K562 (cell line): ENCODE data around the gene GRAMD2A. TPM values are rescaled to one million over a fixed set of nuclear protein-coding genes. Genes with fewer than 3 reads are reported as not detected.

Source experiments
- EZH2 ChIP-seq: IDR thresholded peaks from 2 replicates; pipeline ENCODE4 v1.6.1; 2012; ENCODE audit warnings: low read depth, mild to moderate bottlenecking, inconsistent platforms, low read length, borderline replicate concordance
- KLF6 ChIP-seq: fragments of 250-450 bp; sonication (Bioruptor Pico); IDR thresholded peaks from 2 replicates; pipeline ENCODE4 v1.4.0; 2020; ENCODE audit warnings: mild to moderate bottlenecking, moderate library complexity, borderline replicate concordance
- SUPT5H ChIP-seq: fragments of 450-650 bp; IDR thresholded peaks from 2 replicates; pipeline ENCODE4 v1.6.1; 2016
- TCF3 ChIP-seq: sonication (generic); formaldehyde crosslinking; IDR thresholded peaks from 2 replicates; pipeline ENCODE4 v1.4.0; 2020; ENCODE audit warnings: mild to moderate bottlenecking, missing genetic modification reagents
- polyA plus RNA-seq, 8 experiments: library from polyadenylated mRNA; depleted of rRNA in 4 of 8; stranded (reverse) in 5 of 8; unstranded in 3 of 8; fragments of >200 nt; fragmentation: Nextera tagmentation in 2 of 8; fragmentation: Illumina TruSeq in 1 of 8; extraction: Ambion mirVana in 2 of 8; extraction: Trizol in 1 of 8; gene quantifications; 2 replicates each; pipeline versions ENCODE4 v1.2.1 to v1.2.3, GENCODE V29; 2011 to 2014; ENCODE audit warnings: inconsistent platforms in 1 of 8, missing spikeins in 1 of 8
- total RNA-seq, 7 experiments: library from RNA; depleted of rRNA in 6 of 7; stranded (reverse); fragments of >200 nt in 6 of 7; fragmentation: Illumina TruSeq in 2 of 7; extraction: Trizol in 2 of 7; gene quantifications; 2 replicates each; pipeline versions ENCODE4 v1.2.1 to v1.2.3, GENCODE V29; 2011 to 2021; ENCODE audit warnings: low replicate concordance in 1 of 7

The GRAMD2A gene
- total and polyA plus RNA-seq, 9 of the 15 experiments (the other 6 are each of a cell fraction or from before 2014, with no cell fraction given), result 0.08 to 0.22 TPM; not detected in 7

- TF ChIP-seq TCF3 (CRISPR knock-in tag) (no peak), KLF6 (CRISPR knock-in tag) (no peak), SUPT5H (no peak), EZH2 (no peak)
These were observed 87.2 kb downstream of the GRAMD2A start (continued) for GRCh38 chr15:72110355-72110754.

Other genes starting within 250 kb of the GRAMD2A start
- gene MYO9A, start 79.6 kb downstream of the GRAMD2A start, total RNA-seq (2014; rRNA removed), result 5.4 and 7.1 TPM in 2 replicates
- gene MYO9A, start 79.6 kb downstream of the GRAMD2A start, total RNA-seq (2014; rRNA removed; fragmentation: Illumina TruSeq; extraction: Trizol), result 14.6 and 15.2 TPM in 2 replicates
- gene MYO9A, start 79.6 kb downstream of the GRAMD2A start, total RNA-seq (2015; rRNA removed; fragmentation: Illumina TruSeq; extraction: Trizol), result 11.4 and 15.4 TPM in 2 replicates
- gene MYO9A, start 79.6 kb downstream of the GRAMD2A start, total RNA-seq (2021), result 9.4 and 10.6 TPM in 2 replicates
- 5.2 and 5.8 TPM in 2 replicates for gene MYO9A, start 79.6 kb downstream of the GRAMD2A start, polyA plus RNA-seq (2011; rRNA removed)
- 4.0 and 6.8 TPM in 2 replicates for gene MYO9A, start 79.6 kb downstream of the GRAMD2A start, polyA plus RNA-seq (2014; fragmentation: Illumina TruSeq; extraction: Trizol)
- gene MYO9A, start 79.6 kb downstream of the GRAMD2A start, polyA plus RNA-seq (2014; fragmentation: Nextera tagmentation; extraction: Ambion mirVana), result 1 to 10 TPM; 1.9 to 2.7 TPM
- gene MYO9A, start 79.6 kb downstream of the GRAMD2A start, polyA plus RNA-seq (2014; rRNA removed), result 2.9 and 3.4 TPM in 2 replicates
- gene SENP8, start 79.4 kb downstream of the GRAMD2A start, total RNA-seq (2014; rRNA removed), result 1.4 and 2.1 TPM in 2 replicates
- gene SENP8, start 79.4 kb downstream of the GRAMD2A start, total RNA-seq (2014; rRNA removed; fragmentation: Illumina TruSeq; extraction: Trizol), result 1.8 and 2.3 TPM in 2 replicates
- gene SENP8, start 79.4 kb downstream of the GRAMD2A start, total RNA-seq (2015; rRNA removed; fragmentation: Illumina TruSeq; extraction: Trizol), result 1.4 and 1.7 TPM in 2 replicates
- gene SENP8, start 79.4 kb downstream of the GRAMD2A start, total RNA-seq (2021), result 2.4 and 2.8 TPM in 2 replicates
- 5.4 and 5.9 TPM in 2 replicates for gene SENP8, start 79.4 kb downstream of the GRAMD2A start, polyA plus RNA-seq (2011; rRNA removed)
- gene SENP8, start 79.4 kb downstream of the GRAMD2A start, polyA plus RNA-seq (2014; fragmentation: Illumina TruSeq; extraction: Trizol), result 3.5 and 3.6 TPM in 2 replicates
- gene SENP8, start 79.4 kb downstream of the GRAMD2A start, polyA plus RNA-seq (2014; fragmentation: Nextera tagmentation; extraction: Ambion mirVana), result 1 to 10 TPM; 3.3 to 4.7 TPM
- 1.3 and 1.7 TPM in 2 replicates for gene SENP8, start 79.4 kb downstream of the GRAMD2A start, polyA plus RNA-seq (2014; rRNA removed)
- 368 and 422 TPM in 2 replicates for gene PKM, start 33.4 kb upstream of the GRAMD2A start, total RNA-seq (2014; rRNA removed)
- 309 and 338 TPM in 2 replicates for gene PKM, start 33.4 kb upstream of the GRAMD2A start, total RNA-seq (2014; rRNA removed; fragmentation: Illumina TruSeq; extraction: Trizol)
- 472 and 481 TPM in 2 replicates for gene PKM, start 33.4 kb upstream of the GRAMD2A start, total RNA-seq (2015; rRNA removed; fragmentation: Illumina TruSeq; extraction: Trizol)
- 466 and 471 TPM in 2 replicates for gene PKM, start 33.4 kb upstream of the GRAMD2A start, total RNA-seq (2021)
- 825 and 845 TPM in 2 replicates for gene PKM, start 33.4 kb upstream of the GRAMD2A start, polyA plus RNA-seq (2011; rRNA removed)
- 507 and 521 TPM in 2 replicates for gene PKM, start 33.4 kb upstream of the GRAMD2A start, polyA plus RNA-seq (2014; fragmentation: Illumina TruSeq; extraction: Trizol)
- 100 to 1,000 TPM; 140 to 308 TPM for gene PKM, start 33.4 kb upstream of the GRAMD2A start, polyA plus RNA-seq (2014; fragmentation: Nextera tagmentation; extraction: Ambion mirVana)
- gene PKM, start 33.4 kb upstream of the GRAMD2A start, polyA plus RNA-seq (2014; rRNA removed), result 383 and 417 TPM in 2 replicates
- gene PARP6, start 74.8 kb upstream of the GRAMD2A start, total RNA-seq (2014; rRNA removed), result 24.1 and 24.9 TPM in 2 replicates
- 26.3 and 28.3 TPM in 2 replicates for gene PARP6, start 74.8 kb upstream of the GRAMD2A start, total RNA-seq (2014; rRNA removed; fragmentation: Illumina TruSeq; extraction: Trizol)
- 25.2 and 27.8 TPM in 2 replicates for gene PARP6, start 74.8 kb upstream of the GRAMD2A start, total RNA-seq (2015; rRNA removed; fragmentation: Illumina TruSeq; extraction: Trizol)
- gene PARP6, start 74.8 kb upstream of the GRAMD2A start, total RNA-seq (2021), result 35.0 and 42.9 TPM in 2 replicates
- 83.2 and 105 TPM in 2 replicates for gene PARP6, start 74.8 kb upstream of the GRAMD2A start, polyA plus RNA-seq (2011; rRNA removed)
- gene PARP6, start 74.8 kb upstream of the GRAMD2A start, polyA plus RNA-seq (2014; fragmentation: Illumina TruSeq; extraction: Trizol), result 34.4 and 41.7 TPM in 2 replicates
- gene PARP6, start 74.8 kb upstream of the GRAMD2A start, polyA plus RNA-seq (2014; fragmentation: Nextera tagmentation; extraction: Ambion mirVana), result 10 to 100 TPM; 14.8 to 18.9 TPM
- gene PARP6, start 74.8 kb upstream of the GRAMD2A start, polyA plus RNA-seq (2014; rRNA removed), result 39.3 and 43.4 TPM in 2 replicates
- 0.04 TPM in 1 of 2 replicates, not detected in the other for gene CELF6, start 122.4 kb upstream of the GRAMD2A start, total RNA-seq (2014; rRNA removed)
- not detected in 2 replicates for gene CELF6, start 122.4 kb upstream of the GRAMD2A start, total RNA-seq (2014; rRNA removed; fragmentation: Illumina TruSeq; extraction: Trizol)
- gene CELF6, start 122.4 kb upstream of the GRAMD2A start, total RNA-seq (2015; rRNA removed; fragmentation: Illumina TruSeq; extraction: Trizol), result 0.08 TPM in 1 of 2 replicates, not detected in the other
- gene CELF6, start 122.4 kb upstream of the GRAMD2A start, total RNA-seq (2021), result not detected in 2 replicates
- 0.03 TPM in 1 of 2 replicates, not detected in the other for gene CELF6, start 122.4 kb upstream of the GRAMD2A start, polyA plus RNA-seq (2011; rRNA removed)
- not detected in 2 replicates for gene CELF6, start 122.4 kb upstream of the GRAMD2A start, polyA plus RNA-seq (2014; fragmentation: Illumina TruSeq; extraction: Trizol)
- gene CELF6, start 122.4 kb upstream of the GRAMD2A start, polyA plus RNA-seq (2014; fragmentation: Nextera tagmentation; extraction: Ambion mirVana), result under 1 TPM in 1 of 2 experiments, not detected in 1; 0.01 TPM
- gene CELF6, start 122.4 kb upstream of the GRAMD2A start, polyA plus RNA-seq (2014; rRNA removed), result 0.11 TPM in 1 of 2 replicates, not detected in the other
- 47.1 and 48.2 TPM in 2 replicates for gene HEXA, start 178.2 kb upstream of the GRAMD2A start, total RNA-seq (2014; rRNA removed)
- 57.4 and 58.3 TPM in 2 replicates for gene HEXA, start 178.2 kb upstream of the GRAMD2A start, total RNA-seq (2014; rRNA removed; fragmentation: Illumina TruSeq; extraction: Trizol)
- gene HEXA, start 178.2 kb upstream of the GRAMD2A start, total RNA-seq (2015; rRNA removed; fragmentation: Illumina TruSeq; extraction: Trizol), result 84.4 and 85.9 TPM in 2 replicates
- 81.9 and 82.1 TPM in 2 replicates for gene HEXA, start 178.2 kb upstream of the GRAMD2A start, total RNA-seq (2021)
- 134 and 136 TPM in 2 replicates for gene HEXA, start 178.2 kb upstream of the GRAMD2A start, polyA plus RNA-seq (2011; rRNA removed)
- 68.9 and 70.0 TPM in 2 replicates for gene HEXA, start 178.2 kb upstream of the GRAMD2A start, polyA plus RNA-seq (2014; fragmentation: Illumina TruSeq; extraction: Trizol)
- 10 to 100 TPM; 22.2 to 64.3 TPM for gene HEXA, start 178.2 kb upstream of the GRAMD2A start, polyA plus RNA-seq (2014; fragmentation: Nextera tagmentation; extraction: Ambion mirVana)
- gene HEXA, start 178.2 kb upstream of the GRAMD2A start, polyA plus RNA-seq (2014; rRNA removed), result 72.9 and 90.3 TPM in 2 replicates
- gene TMEM202, start 200.5 kb upstream of the GRAMD2A start, total RNA-seq (2014; rRNA removed), result not detected in 2 replicates
- gene TMEM202, start 200.5 kb upstream of the GRAMD2A start, total RNA-seq (2014; rRNA removed; fragmentation: Illumina TruSeq; extraction: Trizol), result not detected in 2 replicates
- not detected in 2 replicates for gene TMEM202, start 200.5 kb upstream of the GRAMD2A start, total RNA-seq (2015; rRNA removed; fragmentation: Illumina TruSeq; extraction: Trizol)
- not detected in 2 replicates for gene TMEM202, start 200.5 kb upstream of the GRAMD2A start, total RNA-seq (2021)
- gene TMEM202, start 200.5 kb upstream of the GRAMD2A start, polyA plus RNA-seq (2011; rRNA removed), result not detected in 2 replicates
- gene TMEM202, start 200.5 kb upstream of the GRAMD2A start, polyA plus RNA-seq (2014; fragmentation: Illumina TruSeq; extraction: Trizol), result not detected in 2 replicates
- not detected for gene TMEM202, start 200.5 kb upstream of the GRAMD2A start, polyA plus RNA-seq (2014; fragmentation: Nextera tagmentation; extraction: Ambion mirVana)
- gene TMEM202, start 200.5 kb upstream of the GRAMD2A start, polyA plus RNA-seq (2014; rRNA removed), result not detected in 2 replicates